ENCODE measurements around the gene PLCXD3. TPM values are rescaled to one million over a fixed set of nuclear protein-coding genes. Genes with fewer than 3 reads are reported as not detected.
A peak's percentile ranks its signal among the peaks of the same experiment; 100 is the strongest.

PLCXD3 gene
- total RNA-seq (2014; rRNA removed; shearing (Covaris generic); ENCODE audit: low replicate concordance) = not detected in 2 replicates

- no peaks in the 10 kb centered on the region for H3K9me3 ChIP-seq
- H3K4me3 ChIP-seq = peak within 1 kb of the TSS; percentile 23
- H3K36me3 ChIP-seq = no peaks in the 10 kb centered on the region
- peaks cover 7% of the 10 kb centered on the region; the same call in 1 of the 2 replicates for H3K27me3 ChIP-seq
- peak; percentile 14 for DNase-seq
These were observed at the start of gene PLCXD3 for GRCh38 chr5:41510176-41510831. Gene PLCXD3 (minus strand): TSS chr5:41510601. CDS start chr5:41510526, 75 bp downstream.

GRCh38 chr5:41559184-41559583 is 48.8 kb upstream of the PLCXD3 start:
- no peaks in the 10 kb centered on the region for H3K27me3 ChIP-seq
- no peak for DNase-seq
- H3K4me3 ChIP-seq = no peak overlapping the region
- H3K9me3 ChIP-seq = no peaks in the 10 kb centered on the region
- no peaks in the 10 kb centered on the region for H3K36me3 ChIP-seq

- no peak for DNase-seq
- H3K27me3 ChIP-seq = no peaks in the 10 kb centered on the region
- H3K36me3 ChIP-seq = no peaks in the 10 kb centered on the region
- H3K9me3 ChIP-seq = no peaks in the 10 kb centered on the region
- no peak overlapping the region for H3K4me3 ChIP-seq
These were observed 47.9 kb upstream of the PLCXD3 start for GRCh38 chr5:41558295-41558694.

- Histone ChIP-seq H3K9me3 (peaks cover 2% of the 10 kb centered on the region; the same call in 1 of the 2 replicates), H3K36me3 (no peaks in the 10 kb centered on the region), H3K27me3 (no peaks in the 10 kb centered on the region), H3K4me3 (no peak overlapping the region)
- DNase-seq = no peak
These were observed 37.6 kb upstream of the PLCXD3 start for GRCh38 chr5:41547991-41548390.

GRCh38 chr5:41542183-41542582 is 31.8 kb upstream of the PLCXD3 start:
- no peak for DNase-seq
- no peaks in the 10 kb centered on the region for H3K36me3 ChIP-seq
- no peak overlapping the region for H3K4me3 ChIP-seq
- H3K27me3 ChIP-seq = no peaks in the 10 kb centered on the region
- H3K9me3 ChIP-seq = no peaks in the 10 kb centered on the region

GRCh38 chr5:41539454-41539853 is 29.1 kb upstream of the PLCXD3 start:
- no peak for DNase-seq
- H3K9me3 ChIP-seq = no peaks in the 10 kb centered on the region
- H3K27me3 ChIP-seq = no peaks in the 10 kb centered on the region
- H3K4me3 ChIP-seq = no peak overlapping the region
- no peaks in the 10 kb centered on the region for H3K36me3 ChIP-seq

GRCh38 chr5:41537581-41537980 is 27.2 kb upstream of the PLCXD3 start:
- H3K9me3 ChIP-seq = no peaks in the 10 kb centered on the region
- no peaks in the 10 kb centered on the region for H3K27me3 ChIP-seq
- DNase-seq = no peak
- H3K4me3 ChIP-seq = no peak overlapping the region
- H3K36me3 ChIP-seq = no peaks in the 10 kb centered on the region

GRCh38 chr5:41532485-41532884 is 22.1 kb upstream of the PLCXD3 start:
- Histone ChIP-seq H3K4me3 (no peak overlapping the region), H3K36me3 (no peaks in the 10 kb centered on the region), H3K9me3 (peaks cover 14% of the 10 kb centered on the region), H3K27me3 (no peaks in the 10 kb centered on the region)
- DNase-seq = no peak

- DNase-seq = peak; percentile 88
These were observed 16.9 kb upstream of the PLCXD3 start for GRCh38 chr5:41527201-41527779.

GRCh38 chr5:41526699-41527098 is 16.3 kb upstream of the PLCXD3 start:
- no peaks in the 10 kb centered on the region for H3K36me3 ChIP-seq
- H3K27me3 ChIP-seq = no peaks in the 10 kb centered on the region
- no peak for DNase-seq
- no peak overlapping the region for H3K4me3 ChIP-seq
- H3K9me3 ChIP-seq = peaks cover 14% of the 10 kb centered on the region

More at GRCh38 chr5:41527201-41527779, 16.9 kb upstream of the PLCXD3 start:
- Histone ChIP-seq H3K36me3 (no peaks in the 10 kb centered on the region), H3K27me3 (no peaks in the 10 kb centered on the region), H3K4me3 (no peak overlapping the region), H3K9me3 (peaks cover 14% of the 10 kb centered on the region)

- H3K36me3 ChIP-seq = no peaks in the 10 kb centered on the region
- no peak for DNase-seq
- H3K27me3 ChIP-seq = no peaks in the 10 kb centered on the region
- H3K9me3 ChIP-seq = peaks cover 12% of the 10 kb centered on the region
- H3K4me3 ChIP-seq = no peak overlapping the region
These were observed 13.8 kb upstream of the PLCXD3 start for GRCh38 chr5:41524174-41524573.

- no peaks in the 10 kb centered on the region for H3K36me3 ChIP-seq
- DNase-seq = no peak
- H3K4me3 ChIP-seq = no peak overlapping the region
- H3K9me3 ChIP-seq = no peaks in the 10 kb centered on the region
- no peaks in the 10 kb centered on the region for H3K27me3 ChIP-seq
These were observed 11.9 kb upstream of the PLCXD3 start for GRCh38 chr5:41522193-41522786.

- Histone ChIP-seq H3K36me3 (no peaks in the 10 kb centered on the region), H3K9me3 (no peaks in the 10 kb centered on the region), H3K27me3 (no peaks in the 10 kb centered on the region), H3K4me3 (no peak overlapping the region)
- DNase-seq = no peak
These were observed 9.4 kb upstream of the PLCXD3 start for GRCh38 chr5:41519801-41520200.

- no peak for DNase-seq
- Histone ChIP-seq H3K36me3 (no peaks in the 10 kb centered on the region), H3K9me3 (no peaks in the 10 kb centered on the region), H3K4me3 (no peak overlapping the region), H3K27me3 (no peaks in the 10 kb centered on the region)
These were observed 7.5 kb upstream of the PLCXD3 start for GRCh38 chr5:41517909-41518308.

- no peak for DNase-seq
- Histone ChIP-seq H3K36me3 (no peaks in the 10 kb centered on the region), H3K4me3 (no peak overlapping the region), H3K9me3 (no peaks in the 10 kb centered on the region), H3K27me3 (peaks cover 7% of the 10 kb centered on the region; the same call in 1 of the 2 replicates)
These were observed 840 bp upstream of the PLCXD3 start for GRCh38 chr5:41511241-41511640.

- no peaks in the 10 kb centered on the region for H3K9me3 ChIP-seq
- peak overlapping the region; percentile 23 for H3K4me3 ChIP-seq
These were observed 814 bp downstream of the PLCXD3 start for GRCh38 chr5:41509399-41510175.

More at GRCh38 chr5:41509399-41510175, 814 bp downstream of the PLCXD3 start:
- Histone ChIP-seq H3K36me3 (no peaks in the 10 kb centered on the region), H3K27me3 (peaks cover 7% of the 10 kb centered on the region; the same call in 1 of the 2 replicates)
- DNase-seq = no peak
